Lower leg skin (tissue), 4 donors: Measurements from ENCODE around the gene APOB. TPM values are rescaled to one million over a fixed set of nuclear protein-coding genes. Genes with fewer than 3 reads are reported as not detected.

Experiments
- DNase-seq, 2 donors: peaks; one replicate each; pipeline ENCODE4 v3.0.0-alpha.2; 2019; ENCODE audit warnings: low spot score in 2 of 2
- H3K4me3 ChIP-seq: fragments of 200-600 bp; sonication (generic); 2 replicates; pipeline ENCODE4 v1.5.1; 2017; ENCODE audit warnings: mild to moderate bottlenecking, low read depth; ENCODE audit not compliant: poor library complexity, severe bottlenecking
- POLR2A ChIP-seq, 2 donors: fragments of 450-650 bp; IDR thresholded peaks; one replicate each; pipeline ENCODE4 v1.6.1; 2016 to 2017; ENCODE audit warnings: antibody characterized with exemption in 2 of 2, mild to moderate bottlenecking in 1 of 2, moderate library complexity in 1 of 2
- WGBS, 2 donors: methylation state at CpG; one replicate each; pipeline ENCODE4 v1.1.5; 2018; 5-methylcytosine and 5-hydroxymethylcytosine counted together
- intact Hi-C: fragments of 100-400 bp; cut with DNase I; formaldehyde crosslinking; loops from one replicate; pipeline ENCODE4 v1.15.0; 2023; ENCODE audit warnings: low total_unique reads
- total RNA-seq, 4 donors: library from RNA; depleted of rRNA; stranded (reverse); fragments of >200 nt; gene quantifications; one replicate each; pipeline ENCODE4 v1.1.0, GENCODE V29; 2016
- TF ChIP-seq, protein P1 (sequence below), 3 donors: fragments of 450-650 bp; IDR thresholded peaks; one replicate each; pipeline ENCODE4 v1.5.1; 2016; ENCODE audit warnings: antibody characterized with exemption in 3 of 3, mild to moderate bottlenecking in 3 of 3, moderate library complexity in 2 of 3

Gene APOB
- total RNA-seq, 4 donors from 2014 or later: 2.2 to 3.2 (median 2.3) TPM

DNA sequence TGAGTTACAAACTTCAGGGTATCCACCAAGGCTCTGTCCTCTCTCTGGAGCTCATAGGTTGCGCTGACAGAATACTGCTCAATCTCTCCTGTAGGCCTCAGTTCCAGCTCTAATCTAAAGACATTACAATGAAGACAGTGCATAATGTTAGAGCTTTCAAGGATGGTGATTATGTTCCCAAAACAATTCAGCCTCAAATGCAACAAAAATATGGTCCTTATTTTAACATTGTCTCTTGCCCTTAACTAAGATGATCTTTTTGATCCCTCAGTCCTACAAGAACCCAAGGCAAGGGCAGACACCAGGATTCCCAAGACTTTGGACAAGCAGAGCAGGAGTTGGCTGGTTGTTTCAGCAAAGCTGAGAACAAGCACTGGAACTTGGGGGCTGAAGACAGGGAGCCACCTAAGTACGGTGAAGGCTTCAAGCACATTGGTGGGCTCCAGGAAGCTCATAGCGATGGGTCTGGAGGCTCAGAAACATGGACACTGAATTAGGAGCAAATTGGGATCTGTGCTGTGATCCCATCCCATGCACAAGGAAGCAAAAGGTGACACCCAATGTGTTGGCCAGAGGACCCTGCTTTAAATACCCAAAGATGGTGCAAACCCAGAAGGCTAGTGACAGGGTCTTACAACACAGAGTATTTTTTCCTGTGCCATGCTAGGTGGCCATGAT lies 24.7 kb downstream of the APOB start:
- intact Hi-C loops: no loop called here
- H3K4me3 ChIP-seq: no peak overlapping the region
- no peak for DNase-seq
- WGBS, 2 donors: 94 to 98% methylated on average over 3 of the region's 3 CpGs
- TF ChIP-seq, protein P1, sequence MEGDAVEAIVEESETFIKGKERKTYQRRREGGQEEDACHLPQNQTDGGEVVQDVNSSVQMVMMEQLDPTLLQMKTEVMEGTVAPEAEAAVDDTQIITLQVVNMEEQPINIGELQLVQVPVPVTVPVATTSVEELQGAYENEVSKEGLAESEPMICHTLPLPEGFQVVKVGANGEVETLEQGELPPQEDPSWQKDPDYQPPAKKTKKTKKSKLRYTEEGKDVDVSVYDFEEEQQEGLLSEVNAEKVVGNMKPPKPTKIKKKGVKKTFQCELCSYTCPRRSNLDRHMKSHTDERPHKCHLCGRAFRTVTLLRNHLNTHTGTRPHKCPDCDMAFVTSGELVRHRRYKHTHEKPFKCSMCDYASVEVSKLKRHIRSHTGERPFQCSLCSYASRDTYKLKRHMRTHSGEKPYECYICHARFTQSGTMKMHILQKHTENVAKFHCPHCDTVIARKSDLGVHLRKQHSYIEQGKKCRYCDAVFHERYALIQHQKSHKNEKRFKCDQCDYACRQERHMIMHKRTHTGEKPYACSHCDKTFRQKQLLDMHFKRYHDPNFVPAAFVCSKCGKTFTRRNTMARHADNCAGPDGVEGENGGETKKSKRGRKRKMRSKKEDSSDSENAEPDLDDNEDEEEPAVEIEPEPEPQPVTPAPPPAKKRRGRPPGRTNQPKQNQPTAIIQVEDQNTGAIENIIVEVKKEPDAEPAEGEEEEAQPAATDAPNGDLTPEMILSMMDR (IDR thresholded peaks at IDR 0.05): no peak
- TF ChIP-seq POLR2A (IDR thresholded peaks at IDR 0.05): no peak

DNA sequence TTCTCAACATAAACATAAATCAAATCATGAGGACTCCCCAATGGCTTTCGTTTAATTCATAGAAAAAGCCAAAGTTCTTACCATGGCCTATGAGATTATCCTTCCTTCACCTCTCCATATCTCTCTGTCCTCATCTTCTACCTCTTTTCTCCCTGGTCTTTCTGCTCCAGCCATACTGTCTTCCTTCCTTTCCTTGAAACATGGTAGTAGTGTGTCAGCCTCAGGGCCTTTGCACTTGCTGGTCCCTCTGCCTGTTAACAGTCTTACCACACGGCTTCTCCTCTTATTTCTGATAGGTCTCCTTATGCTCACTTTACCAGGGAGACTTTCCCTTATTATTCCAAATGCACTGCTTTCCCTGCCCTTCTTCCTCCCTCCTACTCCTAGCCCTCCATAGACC lies 25.6 kb downstream of the APOB start:
- intact Hi-C loops: no loop called here
- DNase-seq: no peak
- TF ChIP-seq, protein P1 (IDR thresholded peaks at IDR 0.05): no peak
- TF ChIP-seq POLR2A (IDR thresholded peaks at IDR 0.05): no peak
- WGBS, 2 donors: 88 to 93% methylated on average over 2 of the region's 2 CpGs
- no peak overlapping the region for H3K4me3 ChIP-seq

DNA sequence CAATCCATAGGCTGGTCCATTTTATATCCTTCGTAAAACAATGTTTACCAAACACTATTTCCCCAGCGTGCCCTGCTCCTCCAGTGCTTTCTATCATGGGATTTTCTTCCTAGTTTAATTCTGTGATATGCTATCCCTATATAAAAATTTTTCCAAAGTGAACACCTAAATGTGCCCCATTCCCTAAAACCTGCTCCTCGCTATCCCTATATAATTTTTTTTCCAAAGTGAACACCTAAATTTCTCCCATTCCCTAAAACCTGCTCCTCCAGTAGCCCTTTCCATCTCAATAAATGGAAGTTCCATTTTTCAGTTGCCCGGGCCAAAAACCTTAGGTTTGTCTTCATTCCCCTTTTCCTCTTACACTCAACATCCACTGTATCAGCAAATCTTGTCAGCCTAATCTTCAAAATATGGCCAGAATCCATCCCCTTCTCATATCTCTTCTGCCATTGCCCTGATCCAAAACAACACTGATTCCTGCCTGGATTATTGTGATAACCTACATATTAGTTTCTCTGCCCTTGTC lies 26.1 kb downstream of the APOB start:
- TF ChIP-seq POLR2A (IDR thresholded peaks at IDR 0.05): no peak
- TF ChIP-seq, protein P1 (IDR thresholded peaks at IDR 0.05): no peak
- no peak for DNase-seq
- H3K4me3 ChIP-seq: no peak overlapping the region
- intact Hi-C loops: no loop called here
- 89 to 96% methylated on average over 4 of the region's 4 CpGs for WGBS, 2 donors

DNA sequence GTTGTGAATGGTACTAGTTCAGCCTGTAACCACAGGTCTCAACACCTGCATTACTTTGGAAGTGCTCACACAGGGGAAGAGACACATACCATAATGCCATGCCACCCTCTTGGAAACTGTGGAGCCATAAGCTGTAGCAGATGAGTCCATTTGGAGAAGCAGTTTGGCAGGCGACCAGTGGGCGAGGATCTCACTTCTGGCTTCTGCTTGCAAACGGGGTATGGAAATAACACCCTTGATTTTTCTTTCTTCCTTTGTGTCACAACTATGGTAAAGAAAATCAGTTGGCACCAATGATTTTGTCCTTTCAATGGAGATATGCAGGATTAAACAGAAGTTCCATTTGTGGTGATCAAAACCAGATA lies 28.6 kb downstream of the APOB start:
- intact Hi-C loops: no loop called here
- 62 to 69% methylated on average over 3 of the region's 3 CpGs for whole genome bisulfite sequencing, 2 donors
- no peak for DNase-seq
- no peak for TF ChIP-seq POLR2A (IDR thresholded peaks at IDR 0.05)
- TF ChIP-seq, protein P1 (IDR thresholded peaks at IDR 0.05): no peak
- no peak overlapping the region for H3K4me3 ChIP-seq

DNA sequence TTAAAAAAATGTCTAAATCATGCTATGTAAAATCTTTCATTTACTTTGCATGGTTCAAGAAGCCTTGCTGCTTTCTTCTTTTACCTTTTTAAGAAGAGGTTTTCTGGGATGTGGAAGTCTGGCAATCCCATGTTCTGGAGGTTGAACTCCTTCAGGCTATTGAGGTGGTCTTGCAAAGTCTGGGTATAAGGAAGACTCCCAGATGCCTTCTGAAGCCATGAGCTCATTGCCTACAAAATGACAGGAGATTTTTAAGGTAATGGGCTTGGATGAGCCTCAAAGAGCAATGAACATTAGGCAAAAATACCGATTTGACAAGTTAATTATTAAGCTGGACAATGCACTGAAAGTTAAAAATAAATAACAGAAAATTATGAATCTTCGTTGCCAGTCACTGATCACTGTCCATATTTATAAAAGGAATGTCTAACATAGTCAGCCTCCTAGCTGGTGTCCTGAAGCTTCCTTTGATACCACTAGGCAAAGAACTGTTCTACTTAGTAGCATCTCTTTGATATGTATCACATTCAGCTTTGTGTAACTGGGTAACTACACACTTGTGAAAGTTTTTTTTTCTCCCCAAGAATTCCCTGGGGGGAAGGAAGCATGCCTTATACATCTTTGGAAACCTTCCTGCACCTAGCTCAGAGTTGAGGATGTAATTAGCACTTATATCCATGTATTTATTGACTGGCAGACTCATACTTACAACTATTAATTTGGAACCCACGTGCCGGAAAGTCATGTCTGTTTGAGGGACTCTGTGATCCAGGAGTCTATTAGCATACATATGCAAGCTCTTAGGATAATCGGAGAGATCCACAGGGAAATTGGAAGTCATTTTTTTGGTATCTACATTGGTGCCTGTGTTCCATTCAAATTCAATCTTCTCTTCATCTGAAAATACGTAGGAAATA lies 29.3 kb downstream of the APOB start:
- intact Hi-C loops: no loop called here
- no peak for TF ChIP-seq POLR2A (IDR thresholded peaks at IDR 0.05)
- TF ChIP-seq, protein P1 (IDR thresholded peaks at IDR 0.05): no peak
- DNase-seq: no peak
- no peak overlapping the region for H3K4me3 ChIP-seq
- 74 to 84% methylated on average over 6 of the region's 6 CpGs for WGBS, 2 donors
